T-helper 17 cell (primary cell): ENCODE results near the gene MACROD2. TPM values are rescaled to one million over a fixed set of nuclear protein-coding genes. Genes with fewer than 3 reads are reported as not detected.

Experiments used
- ATAC-seq: fragments of 150-1000 bp; cut with Tn5 transposase; 2 replicates; pipeline ENCODE4 v1.10.0; 2021; ENCODE audit warnings: mild to moderate bottlenecking, moderate library complexity
- DNase-seq, 3 donors: peaks; one replicate each; pipeline versions ENCODE4 v3.0.0 to v3.0.0-alpha.2; 2020 to 2021
- H3K9me3 ChIP-seq: one replicate; pipeline ENCODE4 v1.7.0; 2013; ENCODE audit warnings: low read length, mild to moderate bottlenecking; ENCODE audit not compliant: control insufficient read depth, poor library complexity, severe bottlenecking
- H3K27ac Mint-ChIP-seq: one replicate; pipeline ENCODE4 v1.8.0; 2022; ENCODE audit warnings: mild to moderate bottlenecking, moderate library complexity, mixed read lengths
- H3K27me3 Mint-ChIP-seq: one replicate; pipeline ENCODE4 v1.8.0; 2022; ENCODE audit warnings: mixed read lengths
- H3K36me3 Mint-ChIP-seq: one replicate; pipeline ENCODE4 v1.8.0; 2022; ENCODE audit warnings: low read depth, mixed read lengths
- H3K4me1 Mint-ChIP-seq: one replicate; pipeline ENCODE4 v1.8.0; 2022; ENCODE audit warnings: mild to moderate bottlenecking, mixed read lengths
- H3K4me3 Mint-ChIP-seq: one replicate; pipeline ENCODE4 v1.8.0; 2022; ENCODE audit warnings: mild to moderate bottlenecking, moderate library complexity, mixed read lengths
- total RNA-seq, 4 donors: library from RNA in 2 of 4; stranded (reverse) in 2 of 4; gene quantifications; one replicate each; pipeline ENCODE4 v1.2.3 and lab custom pipeline; 2022 to 2026

The MACROD2 gene
- total RNA-seq, 2 donors from 2014 or later = 0.85 TPM; not detected in 1

DNA sequence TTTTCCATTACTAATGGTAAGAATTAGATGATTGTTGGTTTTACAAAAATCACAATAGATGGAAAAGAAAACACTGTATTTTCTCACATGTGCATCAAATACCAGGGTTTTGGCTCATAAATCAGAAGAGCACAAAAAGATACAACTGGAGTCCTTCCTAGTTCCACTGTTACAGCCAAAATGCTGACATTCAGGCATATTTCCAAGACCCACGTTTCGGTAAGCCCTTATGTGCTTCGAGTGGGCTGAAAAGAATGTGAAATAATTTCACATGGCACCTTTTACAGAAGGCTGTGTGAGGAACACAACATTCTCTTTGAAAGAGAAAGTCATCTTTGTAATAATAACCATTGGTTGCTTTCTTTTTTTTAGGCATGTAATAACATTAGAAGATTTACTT lies 668.8 kb downstream of the MACROD2 start:
- H3K4me1 Mint-ChIP-seq = no peaks in the 10 kb centered on the region
- no peaks in the 10 kb centered on the region for H3K27me3 Mint-ChIP-seq
- H3K27ac Mint-ChIP-seq = no peak overlapping the region
- H3K36me3 Mint-ChIP-seq = no peaks in the 10 kb centered on the region
- H3K4me3 Mint-ChIP-seq = no peak overlapping the region
- DNase-seq (no peak), ATAC-seq (no peak)
- no peaks in the 10 kb centered on the region for H3K9me3 ChIP-seq

DNA sequence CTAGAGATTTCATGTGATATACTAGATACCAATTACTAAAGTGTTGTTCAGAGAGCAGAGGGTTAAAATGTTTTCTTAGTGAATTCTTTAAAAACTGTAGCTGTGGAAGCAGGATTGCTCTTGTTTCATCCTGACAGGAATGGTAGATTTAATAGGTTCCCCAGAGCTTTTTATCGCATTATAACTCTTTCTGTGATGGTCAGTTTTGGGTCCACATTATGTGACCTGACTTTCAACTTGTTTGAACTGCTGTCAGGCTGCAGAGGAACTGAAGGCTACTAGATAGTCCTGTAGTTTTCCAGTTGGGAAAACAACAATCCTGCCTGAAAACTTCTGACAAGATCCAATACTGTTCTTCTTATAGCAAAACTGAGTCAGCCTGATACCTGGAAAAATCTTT lies 671.4 kb downstream of the MACROD2 start:
- Mint-ChIP-seq H3K36me3 (no peaks in the 10 kb centered on the region), H3K27ac (no peak overlapping the region), H3K27me3 (no peaks in the 10 kb centered on the region), H3K4me3 (no peak overlapping the region), H3K4me1 (no peaks in the 10 kb centered on the region)
- DNase-seq (no peak), ATAC-seq (no peak)
- no peaks in the 10 kb centered on the region for H3K9me3 ChIP-seq

DNA sequence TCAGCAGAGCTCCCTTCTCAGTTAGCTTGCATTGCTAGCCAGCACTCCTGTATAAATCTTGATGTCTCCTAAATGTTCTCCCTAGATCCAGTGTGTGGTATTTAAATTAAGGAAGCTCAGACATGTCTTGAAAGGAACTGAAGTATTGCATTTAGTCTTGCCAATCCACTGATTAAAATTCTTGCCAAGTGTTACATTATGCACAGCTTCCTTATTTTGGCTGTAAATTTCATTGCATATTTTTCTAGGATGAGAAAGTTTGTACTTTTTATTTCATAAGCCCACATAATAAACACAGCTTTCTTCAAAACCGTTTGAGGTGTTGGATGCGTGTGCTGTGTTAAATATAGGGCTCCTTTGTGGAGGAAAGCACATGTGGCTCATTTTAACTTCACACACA lies 671.9 kb downstream of the MACROD2 start:
- Mint-ChIP-seq H3K4me3 (no peak overlapping the region), H3K36me3 (no peaks in the 10 kb centered on the region), H3K4me1 (no peaks in the 10 kb centered on the region), H3K27me3 (no peaks in the 10 kb centered on the region), H3K27ac (no peak overlapping the region)
- H3K9me3 ChIP-seq = no peaks in the 10 kb centered on the region
- no peak for DNase-seq
- no peak for ATAC-seq

DNA sequence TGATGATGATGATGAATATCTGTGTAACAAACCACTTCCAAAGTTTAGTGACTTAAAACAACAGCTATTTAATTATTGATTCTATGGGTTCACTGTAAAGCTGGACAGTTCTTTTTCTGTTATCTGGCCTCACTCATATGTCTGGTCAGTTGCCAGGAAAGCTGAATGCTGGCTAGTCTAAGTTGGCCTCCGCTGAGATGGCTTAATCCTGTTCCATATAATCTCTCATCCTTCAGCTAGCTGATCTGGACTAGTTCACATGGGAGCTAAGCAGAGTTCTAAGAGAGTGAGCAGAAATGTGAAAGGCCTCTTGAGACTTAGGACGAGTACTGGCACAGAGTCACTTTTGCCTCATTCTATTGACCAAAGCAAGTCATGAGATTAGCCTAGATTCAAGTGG lies 676.8 kb downstream of the MACROD2 start:
- Mint-ChIP-seq H3K27ac (no peak overlapping the region), H3K36me3 (no peaks in the 10 kb centered on the region), H3K27me3 (no peaks in the 10 kb centered on the region), H3K4me1 (no peaks in the 10 kb centered on the region), H3K4me3 (no peak overlapping the region)
- no peak for ATAC-seq
- no peak for DNase-seq
- H3K9me3 ChIP-seq = no peaks in the 10 kb centered on the region

DNA sequence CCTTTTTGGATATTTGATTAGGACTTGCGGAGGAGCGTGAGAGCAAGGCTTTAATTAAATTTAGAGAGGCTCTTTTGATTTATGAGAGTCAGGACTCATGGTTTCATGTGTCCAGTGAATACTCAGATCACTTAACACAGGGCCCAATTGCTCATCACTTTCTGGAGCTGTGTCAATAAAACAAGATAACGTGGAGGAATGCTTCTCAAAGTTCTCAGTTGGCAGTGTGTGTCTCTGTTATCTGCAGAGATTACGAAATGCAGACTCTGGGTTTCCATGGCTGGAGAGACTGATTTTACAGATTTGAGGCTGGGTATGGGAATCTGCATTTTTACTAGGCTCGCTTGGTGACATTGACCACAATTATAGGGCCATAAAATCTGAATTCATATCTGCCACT lies 677.8 kb downstream of the MACROD2 start:
- H3K9me3 ChIP-seq = peaks cover 3% of the 10 kb centered on the region
- ATAC-seq (no peak), DNase-seq (no peak)
- no peaks in the 10 kb centered on the region for H3K27me3 Mint-ChIP-seq
- no peaks in the 10 kb centered on the region for H3K4me1 Mint-ChIP-seq
- H3K36me3 Mint-ChIP-seq = no peaks in the 10 kb centered on the region
- no peak overlapping the region for H3K27ac Mint-ChIP-seq
- H3K4me3 Mint-ChIP-seq = no peak overlapping the region

DNA sequence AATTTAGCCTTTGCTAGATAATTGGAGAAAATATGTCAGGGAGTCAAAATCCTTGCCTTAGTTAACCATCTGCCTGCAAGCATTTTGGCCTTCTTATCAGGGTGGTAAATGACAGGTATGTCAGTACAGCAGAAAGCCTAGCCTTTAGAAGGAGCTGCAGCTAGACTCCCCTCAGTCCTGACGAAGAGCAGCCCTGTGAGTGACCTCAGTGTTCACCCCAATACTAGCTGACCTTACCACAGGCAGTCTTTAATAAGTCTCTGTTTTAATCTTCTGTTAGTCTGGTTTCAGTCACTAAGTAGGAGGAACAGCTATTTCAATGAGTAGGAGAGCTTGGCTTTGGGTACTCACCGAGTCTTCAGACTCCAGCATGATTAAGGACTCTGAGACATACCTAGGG lies 682.1 kb downstream of the MACROD2 start:
- no peak overlapping the region for H3K4me3 Mint-ChIP-seq
- ATAC-seq (no peak), DNase-seq (no peak)
- H3K4me1 Mint-ChIP-seq = no peaks in the 10 kb centered on the region
- no peaks in the 10 kb centered on the region for H3K36me3 Mint-ChIP-seq
- no peak overlapping the region for H3K27ac Mint-ChIP-seq
- H3K27me3 Mint-ChIP-seq = no peaks in the 10 kb centered on the region
- peaks cover 3% of the 10 kb centered on the region for H3K9me3 ChIP-seq

DNA sequence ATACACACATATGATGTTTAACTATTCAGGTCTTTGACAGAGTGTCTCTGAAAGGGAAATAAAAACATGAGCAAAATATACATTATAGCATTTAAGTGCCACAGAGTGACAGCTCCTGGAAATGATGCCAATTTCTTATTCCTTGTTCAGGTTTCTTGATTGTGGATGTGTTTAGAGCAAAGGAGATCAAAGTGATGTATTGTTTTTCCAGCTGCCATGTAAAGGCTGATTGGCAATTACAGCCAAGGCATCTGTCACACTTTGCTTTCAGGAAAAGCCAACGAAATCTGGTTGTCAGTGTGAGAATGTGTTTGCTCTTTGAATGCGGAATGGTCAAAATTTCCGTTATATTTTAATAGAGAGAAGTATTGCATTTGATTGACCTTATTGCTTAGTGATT lies 689.9 kb downstream of the MACROD2 start:
- Mint-ChIP-seq H3K27me3 (no peaks in the 10 kb centered on the region), H3K4me1 (no peaks in the 10 kb centered on the region), H3K4me3 (no peak overlapping the region), H3K27ac (no peak overlapping the region), H3K36me3 (no peaks in the 10 kb centered on the region)
- H3K9me3 ChIP-seq = no peaks in the 10 kb centered on the region
- DNase-seq (no peak), ATAC-seq (no peak)

DNA sequence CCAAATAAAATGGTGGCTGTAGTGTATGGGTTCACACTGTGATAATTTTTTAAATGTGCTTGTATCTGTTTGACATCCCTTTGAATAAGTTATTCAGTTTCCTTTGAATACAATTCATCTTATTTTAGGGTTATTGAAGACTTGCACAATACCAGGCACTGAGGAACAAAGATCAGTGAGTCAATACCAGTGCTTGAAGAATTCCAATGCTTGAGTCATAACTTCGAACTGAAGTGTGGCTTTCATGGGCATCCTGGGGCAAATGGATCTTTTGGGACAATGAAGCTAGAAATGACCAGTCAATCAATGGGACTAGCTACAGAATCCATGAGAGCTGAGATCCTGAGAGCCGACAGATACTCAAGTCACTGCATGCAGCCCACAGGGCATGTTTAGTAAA lies 692.0 kb downstream of the MACROD2 start:
- no peaks in the 10 kb centered on the region for H3K9me3 ChIP-seq
- ATAC-seq (no peak), DNase-seq (no peak)
- H3K27me3 Mint-ChIP-seq = no peaks in the 10 kb centered on the region
- H3K4me3 Mint-ChIP-seq = no peak overlapping the region
- H3K4me1 Mint-ChIP-seq = no peaks in the 10 kb centered on the region
- H3K36me3 Mint-ChIP-seq = no peaks in the 10 kb centered on the region
- H3K27ac Mint-ChIP-seq = no peak overlapping the region

DNA sequence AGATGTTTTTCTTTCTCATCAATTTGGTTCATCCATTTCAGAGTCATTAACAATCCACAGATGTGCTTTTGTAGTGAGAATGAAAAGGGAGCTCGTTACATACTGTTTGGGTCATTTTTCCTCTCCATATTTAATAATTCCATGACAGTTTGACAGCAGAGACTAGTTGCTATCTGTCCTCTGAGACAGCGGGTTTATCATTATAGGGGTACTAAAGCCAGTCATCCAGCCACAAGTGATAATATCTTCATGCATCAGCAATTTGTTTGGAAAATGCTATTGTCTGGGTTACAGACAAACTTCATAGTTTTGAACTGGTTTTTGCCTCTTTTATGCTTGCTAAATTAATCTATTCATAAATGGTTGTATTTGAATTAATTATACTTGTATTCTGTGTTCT lies 692.7 kb downstream of the MACROD2 start:
- Mint-ChIP-seq H3K27me3 (no peaks in the 10 kb centered on the region), H3K4me1 (no peaks in the 10 kb centered on the region), H3K36me3 (no peaks in the 10 kb centered on the region), H3K27ac (no peak overlapping the region), H3K4me3 (no peak overlapping the region)
- DNase-seq (no peak), ATAC-seq (no peak)
- H3K9me3 ChIP-seq = no peaks in the 10 kb centered on the region

DNA sequence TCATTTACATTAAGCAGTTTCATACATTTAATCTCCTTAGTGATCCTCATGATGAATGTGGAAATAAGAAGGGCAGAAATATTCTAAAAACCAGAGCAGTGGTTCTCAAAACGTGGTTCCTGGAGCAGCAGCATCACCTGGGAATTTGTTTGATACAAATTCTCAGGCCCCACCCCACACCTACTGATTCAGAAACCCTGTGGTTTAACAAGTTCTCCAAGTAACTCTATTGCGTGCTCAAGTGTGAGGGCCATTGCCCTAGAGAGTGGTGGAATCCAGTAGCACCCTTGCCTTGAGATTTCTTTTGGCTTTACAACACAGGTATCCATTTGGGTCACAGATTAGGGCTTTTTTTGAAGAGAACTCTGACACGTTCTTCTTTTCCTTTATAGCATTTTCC lies 696.7 kb downstream of the MACROD2 start:
- Mint-ChIP-seq H3K27me3 (no peaks in the 10 kb centered on the region), H3K4me1 (no peaks in the 10 kb centered on the region), H3K27ac (no peak overlapping the region), H3K36me3 (no peaks in the 10 kb centered on the region), H3K4me3 (no peak overlapping the region)
- no peak for DNase-seq
- peaks cover 2% of the 10 kb centered on the region for H3K9me3 ChIP-seq
- ATAC-seq = no peak

DNA sequence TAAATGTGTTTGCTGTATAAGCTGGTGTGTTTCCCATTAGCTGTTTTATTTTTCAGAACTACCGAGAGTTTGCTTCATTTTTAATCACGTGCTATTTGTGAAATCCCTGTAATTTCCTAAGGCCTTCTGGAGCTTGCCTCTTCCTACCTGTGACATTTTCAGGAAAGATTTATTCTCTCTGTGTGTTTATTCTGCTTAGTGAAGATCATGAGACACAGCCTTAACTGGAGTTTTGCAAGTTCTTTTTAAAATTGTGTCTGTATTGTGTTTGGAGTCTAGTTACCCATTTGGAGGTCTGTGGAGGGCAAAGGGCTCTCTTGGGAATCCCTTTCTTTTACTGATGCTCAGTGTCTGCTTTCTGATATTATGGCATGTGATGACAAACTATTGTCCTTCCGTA lies 701.2 kb downstream of the MACROD2 start:
- no peak overlapping the region for H3K4me3 Mint-ChIP-seq
- H3K27me3 Mint-ChIP-seq = no peaks in the 10 kb centered on the region
- no peaks in the 10 kb centered on the region for H3K4me1 Mint-ChIP-seq
- no peaks in the 10 kb centered on the region for H3K36me3 Mint-ChIP-seq
- no peak overlapping the region for H3K27ac Mint-ChIP-seq
- H3K9me3 ChIP-seq = peaks cover 2% of the 10 kb centered on the region
- ATAC-seq (no peak), DNase-seq (no peak)

DNA sequence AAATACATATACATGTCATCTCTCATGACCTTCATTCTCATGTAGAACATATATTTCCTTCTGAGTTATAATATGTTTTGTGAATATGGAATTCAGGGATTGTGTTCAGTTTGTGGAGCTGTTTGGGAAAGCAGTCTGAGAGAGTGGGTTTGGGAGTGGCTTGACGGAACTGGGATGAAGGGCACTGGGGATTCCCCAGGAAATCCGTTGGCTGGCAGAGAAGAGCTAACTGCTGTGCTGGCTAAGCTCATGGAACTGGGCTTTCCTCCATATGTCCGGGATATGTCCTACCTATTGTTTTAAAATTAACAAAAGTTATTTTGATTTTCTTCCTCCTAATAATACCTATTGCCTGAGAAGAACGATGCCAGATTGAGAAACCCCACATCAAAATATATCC lies 701.6 kb downstream of the MACROD2 start:
- ATAC-seq (no peak), DNase-seq (no peak)
- H3K9me3 ChIP-seq = peaks cover 2% of the 10 kb centered on the region
- no peaks in the 10 kb centered on the region for H3K4me1 Mint-ChIP-seq
- no peak overlapping the region for H3K27ac Mint-ChIP-seq
- H3K36me3 Mint-ChIP-seq = no peaks in the 10 kb centered on the region
- no peaks in the 10 kb centered on the region for H3K27me3 Mint-ChIP-seq
- H3K4me3 Mint-ChIP-seq = no peak overlapping the region

DNA sequence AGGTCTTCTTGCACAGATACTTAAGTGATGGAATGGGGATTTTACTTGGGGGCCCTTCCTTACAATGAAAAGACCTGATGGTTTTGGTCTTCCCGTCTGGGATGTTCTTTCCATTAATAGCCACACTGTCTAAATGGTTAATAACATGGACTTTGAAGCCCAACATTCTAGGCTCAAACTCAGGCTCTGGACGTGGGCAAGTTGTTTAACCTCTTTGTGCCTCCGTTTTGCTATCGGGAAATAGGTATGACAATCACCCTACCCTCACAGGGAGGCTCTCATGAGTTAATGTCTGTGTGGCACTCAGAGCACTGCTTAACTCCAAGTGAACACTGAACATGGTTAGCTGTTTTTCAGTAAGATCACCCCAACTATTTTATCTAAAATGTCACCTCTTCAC lies 702.8 kb downstream of the MACROD2 start:
- Mint-ChIP-seq H3K4me1 (no peaks in the 10 kb centered on the region), H3K4me3 (no peak overlapping the region), H3K36me3 (no peaks in the 10 kb centered on the region), H3K27ac (no peak overlapping the region), H3K27me3 (no peaks in the 10 kb centered on the region)
- H3K9me3 ChIP-seq = peaks cover 2% of the 10 kb centered on the region
- ATAC-seq (no peak), DNase-seq (no peak)

DNA sequence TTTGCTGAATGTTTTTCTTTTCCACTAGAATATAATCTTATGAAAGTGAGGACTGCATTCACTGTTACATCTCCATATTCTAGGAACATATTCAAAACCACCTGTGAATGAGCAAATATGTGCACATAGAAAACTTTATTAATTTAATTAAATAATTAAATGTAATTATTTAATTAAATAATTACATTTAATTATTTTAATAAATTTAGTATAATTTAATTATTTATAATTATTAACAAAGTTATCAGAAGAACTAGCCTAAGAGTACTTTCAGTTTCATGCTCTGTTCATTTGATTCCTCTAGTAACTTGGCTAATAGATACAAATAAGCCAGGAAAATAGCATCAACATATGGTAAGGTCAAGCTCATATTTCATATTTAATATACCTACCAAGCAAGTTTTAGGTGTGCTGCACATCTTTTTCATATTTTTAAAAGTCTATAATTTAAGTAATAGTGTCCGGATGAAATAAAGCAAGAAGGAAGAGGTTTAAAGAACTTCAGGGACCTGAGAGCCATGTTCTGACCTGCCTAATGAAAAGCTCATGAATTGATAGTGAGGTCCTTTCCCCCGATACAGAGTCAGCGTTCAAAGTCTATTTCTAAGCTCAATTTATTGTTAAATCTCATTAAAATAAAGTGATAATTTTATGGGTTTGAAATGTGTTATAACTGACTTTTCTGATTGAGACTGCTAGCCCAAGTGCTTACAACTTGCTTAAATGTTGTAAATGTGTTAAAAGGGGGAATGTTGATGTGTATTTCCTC lies 703.5 kb downstream of the MACROD2 start:
- DNase-seq (no peak), ATAC-seq (no peak)
- no peaks in the 10 kb centered on the region for H3K36me3 Mint-ChIP-seq
- H3K27ac Mint-ChIP-seq = no peak overlapping the region
- H3K4me3 Mint-ChIP-seq = no peak overlapping the region
- H3K27me3 Mint-ChIP-seq = no peaks in the 10 kb centered on the region
- H3K9me3 ChIP-seq = peaks cover 2% of the 10 kb centered on the region
- H3K4me1 Mint-ChIP-seq = no peaks in the 10 kb centered on the region
